ENCODE data around the gene SLC66A2. TPM values are rescaled to one million over a fixed set of nuclear protein-coding genes. Genes with fewer than 3 reads are reported as not detected.

The SLC66A2 gene
- total and polyA plus RNA-seq, 2 experiments from 2014 or later, result 33.1 to 67.0 TPM

- peaks cover 91% of the 10 kb centered on the region for H3K79me2 ChIP-seq (ENCODE audit: insufficient read depth)
- in situ Hi-C loops (cut with MboI), result no loop called here
- DNase-seq, result no peak
Observed at GRCh38 chr18:79930020-79930642, 21.3 kb downstream of the SLC66A2 start.

GRCh38 chr18:79928563-79928960 lies 22.9 kb downstream of the SLC66A2 start:
- WGBS, 2 experiments (ENCODE audit: low coverage in 1 of 2, low lambda C conversion rate in 2 of 2, missing lambda C conversion rate in 2 of 2), result 92 to 94% methylated on average over 9 of the region's 9 CpGs
- H3F3A ChIP-seq (ENCODE audit: insufficient read depth), result peaks cover 16% of the 10 kb centered on the region; the same call in 1 of the 2 replicates
- H3K4me3 ChIP-seq, result no peak overlapping the region
- no peak for DNase-seq
- no peak overlapping the region for H3K4me2 ChIP-seq (ENCODE audit: unreplicated experiment)
- peaks cover 21% of the 10 kb centered on the region for H3K36me3 ChIP-seq (ENCODE audit: low read depth)
- H3K79me2 ChIP-seq (ENCODE audit: insufficient read depth), result peaks cover 88% of the 10 kb centered on the region
- H2AFZ ChIP-seq, result no peak overlapping the region
- in situ Hi-C loops (cut with MboI), result no loop called here
- peaks cover 10% of the 10 kb centered on the region for H3K9me3 ChIP-seq (ENCODE audit: low read depth)
- no peak for TF ChIP-seq EZH2 (IDR thresholded peaks at IDR 0.05; ENCODE audit: insufficient read depth, poor library complexity, severe bottlenecking)
- no peak for TF ChIP-seq EZH2phosphoT487 (IDR thresholded peaks at IDR 0.05; ENCODE audit: insufficient read depth, low read depth)
- H3K9ac ChIP-seq, result no peak overlapping the region
- no peak overlapping the region for H3K27ac ChIP-seq
- no peaks in the 10 kb centered on the region for H3K27me3 ChIP-seq (replicated peaks; ENCODE audit: insufficient read depth)
- H3K9me2 ChIP-seq (ENCODE audit: insufficient read depth), result no peaks in the 10 kb centered on the region
- H3K4me1 ChIP-seq (ENCODE audit: insufficient read depth), result no peaks in the 10 kb centered on the region
- peaks cover 6% of the 10 kb centered on the region for H4K20me1 ChIP-seq (ENCODE audit: insufficient read depth)

More at GRCh38 chr18:79930020-79930642, 21.3 kb downstream of the SLC66A2 start:
- Histone ChIP-seq H3K4me1 (ENCODE audit: insufficient read depth) (no peaks in the 10 kb centered on the region), H4K20me1 (ENCODE audit: insufficient read depth) (peaks cover 6% of the 10 kb centered on the region), H3F3A (ENCODE audit: insufficient read depth) (peaks cover 16% of the 10 kb centered on the region; the same call in 1 of the 2 replicates), H3K4me2 (ENCODE audit: unreplicated experiment) (no peak overlapping the region), H3K4me3 (no peak overlapping the region), H2AFZ (no peak overlapping the region), H3K27ac (no peak overlapping the region), H3K9me2 (ENCODE audit: insufficient read depth) (no peaks in the 10 kb centered on the region), H3K9ac (no peak overlapping the region), H3K9me3 (ENCODE audit: low read depth) (peaks cover 10% of the 10 kb centered on the region), H3K36me3 (ENCODE audit: low read depth) (peaks cover 26% of the 10 kb centered on the region), H3K27me3 (replicated peaks; ENCODE audit: insufficient read depth) (no peaks in the 10 kb centered on the region)
- 94 to 99% methylated on average over 2 of the region's 2 CpGs for WGBS, 2 experiments (ENCODE audit: low coverage in 1 of 2, low lambda C conversion rate in 2 of 2, missing lambda C conversion rate in 2 of 2)
- no peak for TF ChIP-seq EZH2 (IDR thresholded peaks at IDR 0.05; ENCODE audit: insufficient read depth, poor library complexity, severe bottlenecking)
- TF ChIP-seq EZH2phosphoT487 (IDR thresholded peaks at IDR 0.05; ENCODE audit: insufficient read depth, low read depth), result no peak

GRCh38 chr18:79927607-79928562 lies 23.6 kb downstream of the SLC66A2 start:
- Histone ChIP-seq H3K79me2 (ENCODE audit: insufficient read depth) (peaks cover 81% of the 10 kb centered on the region), H3K27ac (no peak overlapping the region), H2AFZ (no peak overlapping the region), H4K20me1 (ENCODE audit: insufficient read depth) (peaks cover 6% of the 10 kb centered on the region), H3K9me2 (ENCODE audit: insufficient read depth) (no peaks in the 10 kb centered on the region), H3F3A (ENCODE audit: insufficient read depth) (peaks cover 12% of the 10 kb centered on the region; the same call in 1 of the 2 replicates), H3K4me1 (ENCODE audit: insufficient read depth) (no peaks in the 10 kb centered on the region), H3K9me3 (ENCODE audit: low read depth) (peaks cover 10% of the 10 kb centered on the region), H3K36me3 (ENCODE audit: low read depth) (peaks cover 21% of the 10 kb centered on the region), H3K4me2 (ENCODE audit: unreplicated experiment) (no peak overlapping the region), H3K27me3 (replicated peaks; ENCODE audit: insufficient read depth) (no peaks in the 10 kb centered on the region), H3K9ac (no peak overlapping the region), H3K4me3 (no peak overlapping the region)
- no peak for DNase-seq
- no peak for TF ChIP-seq EZH2 (IDR thresholded peaks at IDR 0.05; ENCODE audit: insufficient read depth, poor library complexity, severe bottlenecking)
- WGBS, 2 experiments (ENCODE audit: low coverage in 1 of 2, low lambda C conversion rate in 2 of 2, missing lambda C conversion rate in 2 of 2), result 95 to 97% methylated on average over 24 to 25 of the region's 25 CpGs
- in situ Hi-C loops (cut with MboI), result no loop called here

GRCh38 chr18:79926715-79927606 lies 24.5 kb downstream of the SLC66A2 start:
- Histone ChIP-seq H2AFZ (no peak overlapping the region), H3K27ac (no peak overlapping the region), H3F3A (ENCODE audit: insufficient read depth) (peaks cover 12% of the 10 kb centered on the region; the same call in 1 of the 2 replicates), H3K79me2 (ENCODE audit: insufficient read depth) (peaks cover 77% of the 10 kb centered on the region), H3K36me3 (ENCODE audit: low read depth) (peaks cover 18% of the 10 kb centered on the region), H3K9me3 (ENCODE audit: low read depth) (peaks cover 10% of the 10 kb centered on the region), H4K20me1 (ENCODE audit: insufficient read depth) (0 out of 2 replicates have a peak, but pooled peaks cover 6% of the 10 kb centered on the region), H3K9me2 (ENCODE audit: insufficient read depth) (no peaks in the 10 kb centered on the region), H3K4me2 (ENCODE audit: unreplicated experiment) (no peak overlapping the region), H3K4me1 (ENCODE audit: insufficient read depth) (no peaks in the 10 kb centered on the region), H3K4me3 (no peak overlapping the region), H3K27me3 (replicated peaks; ENCODE audit: insufficient read depth) (no peaks in the 10 kb centered on the region), H3K9ac (no peak overlapping the region)
- 90 to 91% methylated on average over 21 of the region's 21 CpGs for WGBS, 2 experiments (ENCODE audit: low coverage in 1 of 2, low lambda C conversion rate in 2 of 2, missing lambda C conversion rate in 2 of 2)
- TF ChIP-seq EZH2 (IDR thresholded peaks at IDR 0.05; ENCODE audit: insufficient read depth, poor library complexity, severe bottlenecking), result no peak
- no peak for TF ChIP-seq EZH2phosphoT487 (IDR thresholded peaks at IDR 0.05; ENCODE audit: insufficient read depth, low read depth)
- DNase-seq, result no peak
- in situ Hi-C loops (cut with MboI), result no loop called here

Data from GM23248 (cell line).